HEK293 (cell line): ENCODE data around the gene TMEM86A.
"Not testable (repeated sequence)": the region's sequence is repeated elsewhere in the genome, so short reads cannot be mapped to it uniquely, and the experiment has no call there.

Experiments
- CTCF ChIA-PET: fragments of 350-600 bp; formaldehyde crosslinking; extraction: SDS; loops from one replicate; lab custom pipeline; 2021; ENCODE audit warnings: antibody characterized with exemption; lab: Yijun Ruan, JAX
- POLR2A ChIA-PET: fragments of 300-600 bp; formaldehyde crosslinking; extraction: SDS; loops from one replicate; lab custom pipeline; 2020; ENCODE audit warnings: antibody characterized with exemption, inconsistent platforms; lab: Yijun Ruan, JAX
- H3K27ac ChIP-seq: fragments of 200-500 bp; sonication (Bioruptor generic); 2 replicates; pipeline ENCODE4 v1.5.1; 2014; ENCODE audit warnings: low read depth, low read length, control low read depth, inconsistent platforms; ENCODE audit errors: extremely low read depth
- H3K36me3 ChIP-seq, 2 experiments: fragments of 200-500 bp in 1 of 2; sonication (Bioruptor generic) in 1 of 2; 1 replicate in 1 of 2; 2 replicates in 1 of 2; pipeline ENCODE4 v1.5.1; 2014 to 2017; ENCODE audit warnings: inconsistent platforms in 2 of 2, low read length in 2 of 2; ENCODE audit not compliant: control insufficient read depth in 2 of 2, insufficient read depth in 1 of 2
- H3K4me1 ChIP-seq: fragments of 200-500 bp; sonication (Bioruptor generic); 2 replicates; pipeline ENCODE4 v1.5.1; 2014; ENCODE audit warnings: mild to moderate bottlenecking, low read length, inconsistent platforms; ENCODE audit not compliant: control insufficient read depth, insufficient read depth
- H3K4me3 ChIP-seq: 2 replicates; pipeline ENCODE4 v1.5.1; 2011; ENCODE audit warnings: low read depth, mild to moderate bottlenecking, control low read depth, low read length, moderate library complexity
- H3K9me3 ChIP-seq: fragments of 200-500 bp; sonication (Bioruptor generic); 2 replicates; pipeline ENCODE4 v1.5.1; 2014; ENCODE audit warnings: low read depth, low read length, inconsistent platforms; ENCODE audit not compliant: control insufficient read depth, insufficient read depth
- KLF10 ChIP-seq: fragments of 450-650 bp; IDR thresholded peaks from 2 replicates; pipeline ENCODE4 v1.5.1; 2018; ENCODE audit warnings: missing biosample characterization, mild to moderate bottlenecking, missing genetic modification characterization
- OVOL3 ChIP-seq: fragments of 450-650 bp; formaldehyde crosslinking; IDR thresholded peaks from 2 replicates; pipeline ENCODE4 v1.5.1; 2016; ENCODE audit warnings: missing biosample characterization, missing genetic modification characterization
- SP2 ChIP-seq: fragments of 450-650 bp; formaldehyde crosslinking; IDR thresholded peaks from 2 replicates; pipeline ENCODE4 v1.5.1; 2016; ENCODE audit warnings: missing biosample characterization, missing genetic modification characterization
- SP3 ChIP-seq: fragments of 450-650 bp; formaldehyde crosslinking; IDR thresholded peaks from 2 replicates; pipeline ENCODE4 v1.5.1; 2016; ENCODE audit warnings: missing biosample characterization, missing genetic modification characterization
- ZBTB20 ChIP-seq: fragments of 450-650 bp; formaldehyde crosslinking; IDR thresholded peaks from 2 replicates; pipeline ENCODE4 v1.5.1; 2016; ENCODE audit warnings: missing biosample characterization, missing genetic modification characterization
- ZNF19 ChIP-seq: fragments of 450-650 bp; formaldehyde crosslinking; IDR thresholded peaks from 2 replicates; pipeline ENCODE4; 2016; ENCODE audit warnings: missing biosample characterization, missing genetic modification characterization, low read depth
- ZNF433 ChIP-seq: fragments of 450-650 bp; formaldehyde crosslinking; IDR thresholded peaks from 2 replicates; pipeline ENCODE4 v1.5.1; 2016; ENCODE audit warnings: missing biosample characterization, missing genetic modification characterization, low read depth
- ZNF677 ChIP-seq: fragments of 450-650 bp; IDR thresholded peaks from 2 replicates; pipeline ENCODE4 v1.5.0; 2018; ENCODE audit warnings: missing biosample characterization, mild to moderate bottlenecking, missing genetic modification characterization, moderate library complexity
- ZNF777 ChIP-seq: fragments of 450-650 bp; formaldehyde crosslinking; IDR thresholded peaks from 2 replicates; pipeline ENCODE4 v1.5.1; 2017; ENCODE audit warnings: missing biosample characterization, missing genetic modification characterization, borderline replicate concordance
- ZNF837 ChIP-seq: fragments of 450-650 bp; formaldehyde crosslinking; IDR thresholded peaks from 2 replicates; pipeline ENCODE4 v1.5.1; 2016; ENCODE audit warnings: missing biosample characterization, missing genetic modification characterization
- ZSCAN16 ChIP-seq: fragments of 450-650 bp; formaldehyde crosslinking; IDR thresholded peaks from 2 replicates; pipeline ENCODE4 v1.5.1; 2016; ENCODE audit warnings: missing biosample characterization, missing genetic modification characterization
- TF ChIP-seq, protein P1 (sequence below): fragments of 450-650 bp; formaldehyde crosslinking; conservative IDR thresholded peaks from 2 replicates; pipeline ENCODE4 v1.5.1; 2016; ENCODE audit warnings: low read depth, missing biosample characterization, missing genetic modification characterization
- TF ChIP-seq, protein P2 (sequence below): fragments of 450-650 bp; formaldehyde crosslinking; IDR thresholded peaks from 2 replicates; pipeline ENCODE4 v1.5.1; 2017; ENCODE audit warnings: missing biosample characterization, missing genetic modification characterization
- TF ChIP-seq, protein P3 (sequence below): fragments of 450-650 bp; formaldehyde crosslinking; IDR thresholded peaks from 2 replicates; pipeline ENCODE4 v1.5.1; 2016; ENCODE audit warnings: missing biosample characterization, missing genetic modification characterization
- TF ChIP-seq, protein P4 (sequence below): fragments of 450-650 bp; formaldehyde crosslinking; IDR thresholded peaks from 2 replicates; pipeline ENCODE4 v1.5.1; 2016; ENCODE audit warnings: missing biosample characterization, missing genetic modification characterization
- TF ChIP-seq, protein P5 (sequence below): fragments of 450-650 bp; formaldehyde crosslinking; IDR thresholded peaks from 2 replicates; pipeline ENCODE4 v1.5.1; 2016; ENCODE audit warnings: missing biosample characterization, missing genetic modification characterization
- TF ChIP-seq, protein P6 (sequence below): fragments of 450-650 bp; formaldehyde crosslinking; IDR thresholded peaks from 2 replicates; pipeline ENCODE4 v1.5.1; 2016; ENCODE audit warnings: missing biosample characterization, missing genetic modification characterization

Gene TMEM86A

DNA sequence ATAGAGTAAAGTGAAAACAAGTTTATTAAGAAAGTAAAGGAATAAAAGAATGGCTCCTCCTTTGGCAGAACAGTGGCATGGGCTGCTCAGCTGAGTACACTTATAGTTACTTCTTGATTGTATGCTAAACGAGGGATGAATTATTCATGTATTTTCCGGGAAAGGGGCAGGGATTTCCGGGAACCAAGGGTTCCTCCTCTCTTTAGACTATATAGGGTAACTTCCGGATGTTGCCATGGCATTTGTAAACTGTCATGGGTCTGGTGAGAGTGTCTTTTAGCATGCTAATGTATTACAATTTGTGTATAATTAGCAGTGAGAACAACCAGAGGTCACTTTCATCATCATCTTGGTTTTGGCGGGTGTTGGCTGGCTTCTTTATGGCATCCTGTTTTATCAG, 40.9 kb upstream of the TMEM86A start (continued):
- TF ChIP-seq, protein P1, sequence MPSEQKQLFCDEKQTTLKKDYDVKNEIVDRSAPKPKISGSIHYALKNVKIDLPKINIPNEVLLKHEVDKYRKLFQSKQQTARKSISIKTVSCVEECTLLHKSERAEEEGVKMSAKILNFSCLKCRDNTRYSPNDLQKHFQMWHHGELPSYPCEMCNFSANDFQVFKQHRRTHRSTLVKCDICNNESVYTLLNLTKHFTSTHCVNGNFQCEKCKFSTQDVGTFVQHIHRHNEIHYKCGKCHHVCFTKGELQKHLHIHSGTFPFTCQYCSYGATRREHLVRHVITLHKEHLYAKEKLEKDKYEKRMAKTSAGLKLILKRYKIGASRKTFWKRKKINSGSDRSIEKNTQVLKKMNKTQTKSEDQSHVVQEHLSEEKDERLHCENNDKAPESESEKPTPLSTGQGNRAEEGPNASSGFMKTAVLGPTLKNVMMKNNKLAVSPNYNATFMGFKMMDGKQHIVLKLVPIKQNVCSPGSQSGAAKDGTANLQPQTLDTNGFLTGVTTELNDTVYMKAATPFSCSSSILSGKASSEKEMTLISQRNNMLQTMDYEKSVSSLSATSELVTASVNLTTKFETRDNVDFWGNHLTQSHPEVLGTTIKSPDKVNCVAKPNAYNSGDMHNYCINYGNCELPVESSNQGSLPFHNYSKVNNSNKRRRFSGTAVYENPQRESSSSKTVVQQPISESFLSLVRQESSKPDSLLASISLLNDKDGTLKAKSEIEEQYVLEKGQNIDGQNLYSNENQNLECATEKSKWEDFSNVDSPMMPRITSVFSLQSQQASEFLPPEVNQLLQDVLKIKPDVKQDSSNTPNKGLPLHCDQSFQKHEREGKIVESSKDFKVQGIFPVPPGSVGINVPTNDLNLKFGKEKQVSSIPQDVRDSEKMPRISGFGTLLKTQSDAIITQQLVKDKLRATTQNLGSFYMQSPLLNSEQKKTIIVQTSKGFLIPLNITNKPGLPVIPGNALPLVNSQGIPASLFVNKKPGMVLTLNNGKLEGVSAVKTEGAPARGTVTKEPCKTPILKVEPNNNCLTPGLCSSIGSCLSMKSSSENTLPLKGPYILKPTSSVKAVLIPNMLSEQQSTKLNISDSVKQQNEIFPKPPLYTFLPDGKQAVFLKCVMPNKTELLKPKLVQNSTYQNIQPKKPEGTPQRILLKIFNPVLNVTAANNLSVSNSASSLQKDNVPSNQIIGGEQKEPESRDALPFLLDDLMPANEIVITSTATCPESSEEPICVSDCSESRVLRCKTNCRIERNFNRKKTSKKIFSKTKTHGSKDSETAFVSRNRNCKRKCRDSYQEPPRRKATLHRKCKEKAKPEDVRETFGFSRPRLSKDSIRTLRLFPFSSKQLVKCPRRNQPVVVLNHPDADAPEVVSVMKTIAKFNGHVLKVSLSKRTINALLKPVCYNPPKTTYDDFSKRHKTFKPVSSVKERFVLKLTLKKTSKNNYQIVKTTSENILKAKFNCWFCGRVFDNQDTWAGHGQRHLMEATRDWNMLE = no peak
- no peak for TF ChIP-seq ZNF19
- TF ChIP-seq, all 188 proteins: peak for 0

DNA sequence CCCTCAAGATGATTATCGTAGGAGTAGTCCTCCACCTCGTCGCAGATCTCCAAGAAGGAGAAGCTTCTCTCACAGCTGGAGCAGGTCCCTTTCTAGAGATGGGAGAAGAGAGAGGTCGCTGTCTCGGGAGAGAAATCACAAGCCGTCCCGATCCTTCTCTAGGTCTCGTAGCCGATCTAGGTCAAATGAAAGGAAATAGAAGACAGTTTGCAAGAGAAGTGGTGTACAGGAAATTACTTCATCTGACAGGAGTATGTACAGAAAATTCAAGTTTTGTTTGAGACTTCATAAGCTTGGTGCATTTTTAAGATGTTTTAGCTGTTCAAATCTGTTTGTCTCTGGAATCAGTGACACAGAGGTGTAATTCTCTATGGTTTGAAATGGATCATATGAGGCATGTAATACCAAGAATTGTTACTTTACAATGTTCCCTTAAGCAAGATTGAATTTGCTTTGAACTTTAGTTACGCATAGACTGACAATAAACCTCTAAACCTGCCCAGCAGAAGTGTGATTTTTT, 33.2 kb upstream of the TMEM86A start:
- CTCF ChIA-PET = interaction anchor here (0.7 to 1.3 kb wide), 2 partner anchors 13 to 103 kb away, joined by 3 to 7 read pairs; no protein-coding TSS in a partner anchor
- POLR2A ChIA-PET, H3K4me3 ChIP-seq: not testable (repeated sequence)

DNA sequence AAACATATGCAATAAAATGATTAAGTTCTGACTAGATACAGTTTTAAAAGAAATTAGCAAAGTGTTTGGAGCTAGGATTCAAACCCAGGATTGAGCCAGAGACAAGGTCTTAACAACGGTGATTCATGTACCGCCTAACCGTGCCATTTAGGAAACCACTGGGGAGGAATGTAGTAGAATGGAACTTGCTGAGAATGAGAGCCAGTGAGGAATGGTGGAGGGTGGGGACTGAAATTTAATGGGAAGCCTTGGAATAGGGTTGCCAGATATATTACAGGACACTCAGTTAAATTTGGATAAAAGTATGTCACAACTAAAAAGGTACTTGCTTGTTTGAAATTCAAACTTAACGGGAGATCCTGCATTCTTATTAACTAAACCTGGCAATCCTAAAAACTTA, 30.4 kb upstream of the TMEM86A start:
- CTCF ChIA-PET = no interaction called here
- no peak overlapping the region for H3K27ac ChIP-seq
- TF ChIP-seq ZNF837 (tag by site-specific recombination) (no peak), SP2 (tag by site-specific recombination) (no peak), ZNF433 (tag by site-specific recombination) (no peak), ZNF677 (tag by site-specific recombination) (no peak), ZSCAN16 (tag by site-specific recombination) (no peak)
- TF ChIP-seq, protein P2, sequence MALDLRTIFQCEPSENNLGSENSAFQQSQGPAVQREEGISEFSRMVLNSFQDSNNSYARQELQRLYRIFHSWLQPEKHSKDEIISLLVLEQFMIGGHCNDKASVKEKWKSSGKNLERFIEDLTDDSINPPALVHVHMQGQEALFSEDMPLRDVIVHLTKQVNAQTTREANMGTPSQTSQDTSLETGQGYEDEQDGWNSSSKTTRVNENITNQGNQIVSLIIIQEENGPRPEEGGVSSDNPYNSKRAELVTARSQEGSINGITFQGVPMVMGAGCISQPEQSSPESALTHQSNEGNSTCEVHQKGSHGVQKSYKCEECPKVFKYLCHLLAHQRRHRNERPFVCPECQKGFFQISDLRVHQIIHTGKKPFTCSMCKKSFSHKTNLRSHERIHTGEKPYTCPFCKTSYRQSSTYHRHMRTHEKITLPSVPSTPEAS = no peak
- no peaks in the 10 kb centered on the region for H3K9me3 ChIP-seq
- H3K4me1 ChIP-seq = no peaks in the 10 kb centered on the region
- H3K4me3 ChIP-seq = no peak overlapping the region
- H3K36me3 ChIP-seq = no peaks in the 10 kb centered on the region
- POLR2A ChIA-PET = no interaction called here

More for the DNA sequence above, 33.2 kb upstream of the TMEM86A start:
- H3K36me3 ChIP-seq, H3K27ac ChIP-seq, H3K4me1 ChIP-seq, H3K9me3 ChIP-seq: not testable (repeated sequence)

DNA sequence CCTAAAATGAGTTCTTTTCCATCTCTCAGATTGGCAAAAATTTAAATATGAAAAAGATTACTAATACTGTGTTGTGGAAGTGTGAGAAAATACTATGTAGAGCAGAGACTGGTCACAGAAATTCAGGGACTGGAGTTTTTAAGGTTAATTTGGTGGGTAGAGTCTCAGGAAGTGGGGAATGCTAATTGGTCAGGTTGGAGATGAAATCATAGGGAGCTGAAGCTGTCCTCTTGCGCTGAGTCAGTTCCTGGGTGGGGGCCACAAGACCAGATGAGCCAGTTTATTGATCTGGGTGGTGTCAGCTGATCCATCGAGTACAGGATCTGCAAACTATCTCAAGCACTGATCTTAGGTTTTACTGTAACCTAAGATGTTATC, 29.4 kb upstream of the TMEM86A start:
- no peaks in the 10 kb centered on the region for H3K4me1 ChIP-seq
- H3K4me3 ChIP-seq = no peak overlapping the region
- no peaks in the 10 kb centered on the region for H3K36me3 ChIP-seq
- no peaks in the 10 kb centered on the region for H3K9me3 ChIP-seq
- ChIA-PET CTCF (interaction anchor here (0.6 to 1.2 kb wide), 4 partner anchors 17 to 65 kb away, joined by 3 to 5 read pairs (median 4); no protein-coding TSS in a partner anchor), POLR2A (no interaction called here)
- H3K27ac ChIP-seq = no peak overlapping the region
- TF ChIP-seq OVOL3 (tag by site-specific recombination) (no peak), KLF10 (no peak), ZBTB20 (tag by site-specific recombination) (no peak), ZNF777 (tag by site-specific recombination) (no peak), SP3 (no peak)
- TF ChIP-seq, protein P3, sequence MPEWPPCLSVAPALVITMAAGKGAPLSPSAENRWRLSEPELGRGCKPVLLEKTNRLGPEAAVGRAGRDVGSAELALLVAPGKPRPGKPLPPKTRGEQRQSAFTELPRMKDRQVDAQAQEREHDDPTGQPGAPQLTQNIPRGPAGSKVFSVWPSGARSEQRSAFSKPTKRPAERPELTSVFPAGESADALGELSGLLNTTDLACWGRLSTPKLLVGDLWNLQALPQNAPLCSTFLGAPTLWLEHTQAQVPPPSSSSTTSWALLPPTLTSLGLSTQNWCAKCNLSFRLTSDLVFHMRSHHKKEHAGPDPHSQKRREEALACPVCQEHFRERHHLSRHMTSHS (tag by site-specific recombination) = no peak
- TF ChIP-seq, protein P4, sequence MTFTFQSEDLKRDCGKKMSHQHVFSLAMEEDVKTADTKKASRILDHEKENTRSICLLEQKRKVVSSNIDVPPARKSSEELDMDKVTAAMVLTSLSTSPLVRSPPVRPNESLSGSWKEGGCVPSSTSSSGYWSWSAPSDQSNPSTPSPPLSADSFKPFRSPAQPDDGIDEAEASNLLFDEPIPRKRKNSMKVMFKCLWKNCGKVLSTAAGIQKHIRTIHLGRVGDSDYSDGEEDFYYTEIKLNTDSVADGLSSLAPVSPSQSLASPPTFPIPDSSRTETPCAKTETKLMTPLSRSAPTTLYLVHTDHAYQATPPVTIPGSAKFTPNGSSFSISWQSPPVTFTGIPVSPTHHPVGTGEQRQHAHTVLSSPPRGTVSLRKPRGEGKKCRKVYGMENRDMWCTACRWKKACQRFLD = no peak
- TF ChIP-seq, protein P5, sequence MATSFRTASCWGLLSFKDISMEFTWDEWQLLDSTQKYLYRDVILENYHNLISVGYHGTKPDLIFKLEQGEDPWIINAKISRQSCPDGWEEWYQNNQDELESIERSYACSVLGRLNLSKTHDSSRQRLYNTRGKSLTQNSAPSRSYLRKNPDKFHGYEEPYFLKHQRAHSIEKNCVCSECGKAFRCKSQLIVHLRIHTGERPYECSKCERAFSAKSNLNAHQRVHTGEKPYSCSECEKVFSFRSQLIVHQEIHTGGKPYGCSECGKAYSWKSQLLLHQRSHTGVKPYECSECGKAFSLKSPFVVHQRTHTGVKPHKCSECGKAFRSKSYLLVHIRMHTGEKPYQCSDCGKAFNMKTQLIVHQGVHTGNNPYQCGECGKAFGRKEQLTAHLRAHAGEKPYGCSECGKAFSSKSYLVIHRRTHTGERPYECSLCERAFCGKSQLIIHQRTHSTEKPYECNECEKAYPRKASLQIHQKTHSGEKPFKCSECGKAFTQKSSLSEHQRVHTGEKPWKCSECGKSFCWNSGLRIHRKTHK (tag by site-specific recombination) = no peak
- TF ChIP-seq, protein P6, sequence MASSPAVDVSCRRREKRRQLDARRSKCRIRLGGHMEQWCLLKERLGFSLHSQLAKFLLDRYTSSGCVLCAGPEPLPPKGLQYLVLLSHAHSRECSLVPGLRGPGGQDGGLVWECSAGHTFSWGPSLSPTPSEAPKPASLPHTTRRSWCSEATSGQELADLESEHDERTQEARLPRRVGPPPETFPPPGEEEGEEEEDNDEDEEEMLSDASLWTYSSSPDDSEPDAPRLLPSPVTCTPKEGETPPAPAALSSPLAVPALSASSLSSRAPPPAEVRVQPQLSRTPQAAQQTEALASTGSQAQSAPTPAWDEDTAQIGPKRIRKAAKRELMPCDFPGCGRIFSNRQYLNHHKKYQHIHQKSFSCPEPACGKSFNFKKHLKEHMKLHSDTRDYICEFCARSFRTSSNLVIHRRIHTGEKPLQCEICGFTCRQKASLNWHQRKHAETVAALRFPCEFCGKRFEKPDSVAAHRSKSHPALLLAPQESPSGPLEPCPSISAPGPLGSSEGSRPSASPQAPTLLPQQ (tag by site-specific recombination) = no peak
